Measurements from ENCODE around the gene C2CD3. TPM values are rescaled to one million over a fixed set of nuclear protein-coding genes. Genes with fewer than 3 reads are reported as not detected.
"Not testable (repeated sequence)": the region's sequence is repeated elsewhere in the genome, so short reads cannot be mapped to it uniquely, and the experiment has no call there.

The C2CD3 gene
- total RNA-seq, 1 donor from 2014 or later, result 10.5 TPM

DNA sequence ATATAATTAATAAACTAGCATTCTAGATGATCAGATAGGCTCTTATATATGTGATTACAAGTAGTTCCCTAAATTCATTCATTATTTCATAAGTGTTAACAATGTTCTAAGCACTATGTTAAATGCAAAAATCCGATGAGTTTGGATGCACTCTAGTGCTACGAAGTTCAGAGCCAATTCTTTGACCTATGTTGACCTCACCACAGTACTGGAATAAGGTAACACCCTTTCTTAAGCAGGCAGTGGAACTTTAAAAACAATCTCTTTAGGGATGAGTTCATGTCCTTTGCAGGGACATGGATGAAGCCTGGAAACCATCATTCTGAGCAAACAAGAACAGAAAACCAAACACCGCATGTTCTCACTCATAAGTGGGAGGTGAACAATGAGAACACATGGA, 93.6 kb downstream of the C2CD3 start:
- DNase-seq (no peak), ATAC-seq (no peak)
- intact Hi-C loops (cut with micrococcal nuclease), result no loop called here

DNA sequence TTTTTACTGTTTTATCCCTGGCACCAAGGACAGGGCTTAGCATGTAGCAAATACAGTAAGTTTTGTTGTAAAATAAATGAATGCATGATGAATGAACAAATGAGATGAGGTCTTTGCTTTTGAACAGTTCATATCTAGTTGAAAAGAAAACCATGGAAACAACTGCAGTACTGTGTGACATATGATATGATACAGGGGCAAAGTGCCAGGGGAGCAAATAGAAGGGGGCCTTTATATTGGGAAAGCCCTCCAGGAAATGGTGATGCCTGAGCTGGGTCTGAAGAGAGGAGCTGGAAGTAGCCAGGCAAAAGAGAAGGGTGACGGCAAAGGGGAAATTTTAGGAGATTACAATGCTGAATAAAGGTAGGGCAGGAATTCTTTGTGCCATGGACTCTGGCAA, 98.1 kb downstream of the C2CD3 start:
- no peak for ATAC-seq
- DNase-seq, result no peak
- intact Hi-C loops (cut with micrococcal nuclease), result no loop called here

DNA sequence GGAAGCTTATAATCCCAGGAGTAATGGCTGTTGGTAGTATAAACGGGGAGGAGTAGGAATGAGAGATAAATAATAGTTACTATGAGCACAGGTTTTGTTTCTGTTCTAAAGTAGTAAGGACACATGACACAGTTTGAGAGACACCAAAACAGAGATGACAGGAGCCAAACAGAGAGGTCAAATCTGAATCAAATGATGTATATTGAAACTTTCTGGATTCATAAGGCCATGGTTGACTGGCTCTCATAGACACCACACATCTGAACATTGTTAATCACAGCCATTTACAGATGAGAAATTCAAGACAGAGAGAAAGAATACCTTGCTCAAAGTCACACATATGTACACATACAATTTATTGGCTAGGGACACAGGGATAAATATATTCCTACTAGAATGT, 98.5 kb downstream of the C2CD3 start:
- no peak for DNase-seq
- ATAC-seq, result no peak
- intact Hi-C loops (cut with micrococcal nuclease), result no loop called here

DNA sequence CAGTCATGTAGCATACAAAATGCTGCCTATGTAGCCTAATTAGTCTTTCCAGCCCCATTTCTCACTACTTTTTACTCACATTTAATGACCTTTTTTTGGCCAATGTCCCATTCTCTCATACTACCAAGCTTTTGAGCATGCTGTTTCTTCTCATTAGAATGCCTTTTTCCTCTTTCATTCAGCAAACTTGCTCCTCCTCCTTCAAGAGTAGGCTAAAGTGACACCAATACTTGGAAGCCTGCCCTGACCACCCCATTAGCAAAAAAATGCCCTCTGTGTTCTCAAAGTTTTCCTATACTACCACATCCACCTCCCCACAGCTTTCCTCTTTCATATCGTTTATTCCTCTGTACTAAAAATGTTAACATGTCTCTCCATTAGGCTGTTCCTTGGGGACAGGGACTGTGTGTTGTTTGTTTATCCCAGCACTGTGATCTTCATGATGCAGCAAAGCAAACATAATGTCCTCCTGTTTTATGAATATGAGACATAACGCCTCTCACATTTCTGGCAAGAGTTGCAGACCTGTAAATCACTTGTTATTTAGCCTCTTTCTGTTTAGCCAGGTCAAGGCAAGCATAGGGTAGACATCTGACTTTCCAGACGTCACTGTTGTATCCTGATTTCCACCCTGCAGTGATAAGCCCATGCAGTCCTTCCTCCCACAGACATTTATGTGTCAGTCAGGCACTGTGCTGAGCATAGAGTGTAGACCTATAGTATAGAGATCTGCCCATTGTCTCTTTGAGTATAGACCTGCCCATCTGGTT, 99.9 kb downstream of the C2CD3 start:
- DNase-seq (no peak), ATAC-seq (no peak)
- intact Hi-C loops (cut with micrococcal nuclease), result no loop called here

DNA sequence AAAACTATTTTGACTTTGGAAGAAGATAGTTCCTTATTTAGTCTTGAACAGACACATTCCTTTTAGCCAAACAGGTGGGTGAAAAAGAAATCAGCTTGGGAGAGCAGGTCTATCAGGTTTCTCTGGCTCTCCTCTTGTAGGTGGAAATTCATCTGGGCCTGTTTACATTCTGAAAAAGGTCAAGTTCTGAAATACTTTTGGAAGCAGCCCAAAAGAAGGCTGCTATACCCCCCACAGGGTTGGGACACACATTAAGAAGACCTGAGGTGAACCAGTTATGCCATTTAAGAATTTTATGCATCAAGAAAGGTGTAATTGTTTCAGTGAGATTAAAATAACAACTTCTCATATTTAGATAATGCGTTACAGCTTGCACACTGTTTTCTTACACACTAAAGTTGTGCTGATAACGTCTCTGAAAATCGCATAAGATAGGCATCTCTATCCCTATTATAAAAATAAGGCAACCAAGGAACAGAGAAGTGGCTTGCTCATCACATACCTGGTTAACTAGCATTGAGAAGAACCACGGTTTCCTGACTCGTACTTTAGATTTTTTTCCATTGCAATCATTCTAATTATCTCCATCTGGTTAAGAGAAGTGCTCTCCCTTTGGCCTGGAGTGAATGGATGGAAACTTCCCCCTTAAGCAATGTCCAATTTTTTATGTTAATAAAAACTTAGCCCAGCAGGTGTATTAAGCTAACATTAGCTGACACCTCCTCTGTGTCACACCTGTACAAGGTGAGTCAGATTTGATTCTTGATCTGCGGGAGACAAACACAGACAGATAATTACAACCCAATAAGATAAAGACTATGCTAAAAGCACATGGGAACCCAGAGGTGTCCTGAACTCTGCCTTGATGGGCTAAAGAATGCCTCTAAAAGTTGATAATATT, 101.4 kb downstream of the C2CD3 start:
- intact Hi-C loops (cut with micrococcal nuclease), result no loop called here
- ATAC-seq, result no peak
- DNase-seq, result no peak

DNA sequence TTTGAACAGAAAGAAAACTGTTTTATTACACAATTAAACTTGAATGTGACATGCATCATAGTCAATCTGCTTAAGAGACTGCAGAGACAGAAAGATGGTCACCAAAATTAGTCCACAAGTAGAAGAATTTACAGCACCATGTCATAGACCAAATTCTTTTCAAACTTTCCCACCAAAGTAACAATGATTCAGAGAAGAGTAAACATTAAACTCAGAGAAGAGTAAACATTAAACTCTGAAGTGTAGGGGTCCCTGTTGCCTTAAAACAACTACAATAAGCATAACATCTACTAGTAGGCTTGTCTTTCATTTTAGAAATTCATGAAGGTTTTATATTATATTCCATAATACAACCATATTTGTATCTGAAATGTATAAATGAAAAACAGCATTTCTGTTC, 104.1 kb downstream of the C2CD3 start:
- intact Hi-C loops (cut with micrococcal nuclease); ATAC-seq; DNase-seq: not testable (repeated sequence)

DNA sequence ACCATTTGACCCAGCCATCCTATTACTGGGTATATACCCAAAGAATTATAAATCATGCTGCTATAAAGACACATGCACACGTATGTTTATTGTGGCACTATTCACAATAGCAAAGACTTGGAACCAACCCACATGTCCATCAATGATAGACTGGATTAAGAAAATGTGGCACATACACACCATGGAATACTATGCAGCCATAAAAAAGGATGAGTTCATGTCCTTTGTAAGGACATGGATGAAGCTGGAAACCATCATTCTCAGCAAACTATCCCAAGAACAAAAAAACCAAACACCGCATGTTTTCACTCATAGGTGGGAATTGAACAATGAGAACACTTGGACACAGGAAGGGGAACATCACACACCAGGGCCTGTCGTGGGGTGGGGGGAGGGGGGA, 105.3 kb downstream of the C2CD3 start:
- intact Hi-C loops (cut with micrococcal nuclease); ATAC-seq; DNase-seq: not testable (repeated sequence)

DNA sequence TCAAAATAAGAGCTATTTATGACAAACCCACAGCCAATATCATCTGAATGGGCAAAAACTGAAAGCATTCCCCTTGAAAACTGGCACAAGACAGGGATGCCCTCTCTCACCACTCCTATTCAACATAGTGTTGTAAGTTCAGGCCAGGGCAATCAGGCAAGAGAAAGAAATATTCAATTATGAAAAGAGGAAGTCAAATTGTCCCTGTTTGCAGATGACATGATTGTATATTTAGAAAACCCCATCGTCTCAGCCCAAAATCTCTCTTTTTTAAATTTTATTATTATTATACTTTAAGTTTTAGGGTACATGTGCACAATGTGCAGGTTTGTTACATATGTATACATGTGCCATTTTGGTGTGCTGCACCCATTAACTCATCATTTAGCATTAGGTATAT, 107.2 kb downstream of the C2CD3 start:
- DNase-seq; intact Hi-C loops (cut with micrococcal nuclease); ATAC-seq: not testable (repeated sequence)

DNA sequence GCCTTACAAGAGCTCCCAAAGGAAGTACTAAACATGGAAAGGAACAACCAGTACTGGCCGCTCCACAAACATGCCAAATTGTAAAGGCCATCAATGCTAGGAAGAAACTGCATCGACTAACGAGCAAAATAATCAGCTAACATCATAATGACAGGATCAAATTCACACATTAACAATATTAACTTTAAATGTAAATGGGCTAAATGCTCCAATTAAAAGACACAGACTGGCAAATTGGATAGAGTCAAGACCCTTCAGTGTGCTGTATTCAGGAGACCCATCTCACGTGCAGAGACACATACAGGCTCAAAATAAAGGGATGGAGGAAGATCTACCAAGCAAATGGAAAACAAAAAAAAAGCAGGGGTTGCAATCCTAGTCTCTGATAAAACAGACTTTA, 109.2 kb downstream of the C2CD3 start:
- not testable (repeated sequence) for DNase-seq, ATAC-seq

DNA sequence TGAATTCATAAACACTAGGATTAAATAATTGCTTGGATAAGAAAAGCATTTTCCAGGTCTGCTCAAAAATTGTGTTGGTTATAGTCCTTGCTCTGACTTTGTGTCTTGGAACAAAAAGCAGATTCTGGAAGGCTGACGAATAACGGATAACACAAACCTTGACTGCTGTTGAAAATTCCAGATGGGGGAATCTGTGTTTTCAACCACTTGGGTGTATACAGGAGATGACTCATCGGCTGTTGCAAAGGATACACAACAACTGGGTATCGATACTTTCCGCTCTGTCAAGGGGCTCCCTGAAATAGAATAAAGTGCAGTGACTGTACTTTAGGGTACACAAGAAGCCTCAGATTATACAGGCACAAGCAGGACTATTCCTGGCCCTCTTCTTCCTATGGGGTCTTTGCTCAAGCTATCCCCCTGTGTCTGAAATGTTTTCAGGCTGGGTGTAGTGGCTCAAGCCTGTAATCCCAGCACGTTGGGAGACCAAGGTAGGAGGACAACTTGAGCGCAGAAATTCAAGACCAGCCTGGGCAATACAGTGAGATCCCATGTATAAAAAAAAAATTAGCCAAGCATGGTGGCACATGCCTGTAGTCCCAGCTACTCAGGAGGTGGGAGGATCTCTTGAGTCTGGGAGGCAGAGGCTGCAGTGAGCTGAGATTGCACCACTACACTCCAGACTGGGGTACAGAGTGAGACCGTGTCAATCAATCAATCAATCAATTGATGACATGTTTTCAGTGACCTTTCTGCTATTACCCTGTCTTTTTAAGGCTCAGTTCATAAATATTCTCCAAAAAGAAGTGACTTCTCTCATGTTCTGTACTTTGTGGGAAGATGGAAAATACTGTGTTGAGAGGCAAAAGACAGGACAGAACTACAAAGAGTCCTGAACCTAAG, 113.3 kb downstream of the C2CD3 start:
- no peak for DNase-seq
- intact Hi-C loops (cut with micrococcal nuclease), result no loop called here
- ATAC-seq, result no peak

More for the DNA sequence above, 109.2 kb downstream of the C2CD3 start:
- intact Hi-C loops (cut with micrococcal nuclease), result not testable (repeated sequence)

DNA sequence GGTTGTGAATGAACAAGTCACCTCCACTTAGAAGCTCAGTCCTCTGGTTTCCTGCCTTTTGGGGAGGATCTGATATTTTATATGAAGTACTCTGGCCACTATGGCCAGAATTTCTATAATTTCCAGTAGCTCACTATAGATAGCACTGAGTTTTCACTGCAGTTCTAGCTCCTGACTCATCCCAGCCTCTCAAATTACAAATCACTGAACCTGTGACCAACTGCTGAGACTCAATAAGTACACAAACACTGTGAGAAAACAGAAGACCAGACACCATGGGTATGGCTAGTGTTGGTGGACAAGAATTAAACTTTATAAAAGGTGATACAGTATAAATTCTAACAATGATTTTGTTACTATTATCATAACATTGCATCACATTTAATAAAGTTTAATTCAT, 114.9 kb downstream of the C2CD3 start:
- intact Hi-C loops (cut with micrococcal nuclease), result no loop called here
- no peak for ATAC-seq

DNA sequence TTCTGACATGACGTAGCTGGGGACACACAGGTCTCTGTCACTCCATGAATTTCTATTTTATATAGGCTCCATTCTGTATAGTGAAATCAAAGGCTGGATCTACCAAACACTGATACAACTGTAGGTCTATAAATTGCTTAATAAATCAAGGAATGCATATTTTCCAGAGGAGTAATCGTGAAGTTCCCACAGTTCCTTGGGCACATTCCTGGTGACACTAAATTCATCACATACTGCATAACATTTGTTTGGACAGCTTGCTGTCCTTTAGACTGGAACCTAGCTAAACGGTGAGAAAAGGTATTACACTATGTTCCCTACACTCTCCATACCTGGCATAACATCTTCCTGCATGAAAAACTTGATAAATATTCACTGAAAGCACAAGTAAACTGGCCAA, 120.3 kb downstream of the C2CD3 start:
- ATAC-seq, result no peak
- DNase-seq, result no peak
- intact Hi-C loops (cut with micrococcal nuclease), result no loop called here

More for the DNA sequence above, 114.9 kb downstream of the C2CD3 start:
- no peak for DNase-seq

DNA sequence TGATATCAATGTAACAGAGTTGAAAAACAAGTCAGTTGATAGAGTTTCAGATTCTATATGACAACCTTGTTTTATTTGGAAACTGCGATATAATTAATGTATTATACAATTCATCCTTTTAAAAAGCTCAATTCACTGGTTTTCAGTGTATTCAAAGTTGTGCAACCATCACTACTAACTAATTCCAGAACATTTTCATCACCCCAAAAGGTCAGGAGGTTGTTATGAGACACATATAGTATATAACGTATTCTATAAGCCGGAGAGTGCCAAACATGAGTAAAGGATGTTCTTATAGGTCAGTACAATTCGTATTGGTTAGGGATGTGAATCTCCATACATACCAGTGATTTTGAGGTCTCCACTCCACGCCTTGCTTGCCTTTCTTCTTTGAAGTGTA, 121.8 kb downstream of the C2CD3 start:
- ATAC-seq, result no peak

DNA sequence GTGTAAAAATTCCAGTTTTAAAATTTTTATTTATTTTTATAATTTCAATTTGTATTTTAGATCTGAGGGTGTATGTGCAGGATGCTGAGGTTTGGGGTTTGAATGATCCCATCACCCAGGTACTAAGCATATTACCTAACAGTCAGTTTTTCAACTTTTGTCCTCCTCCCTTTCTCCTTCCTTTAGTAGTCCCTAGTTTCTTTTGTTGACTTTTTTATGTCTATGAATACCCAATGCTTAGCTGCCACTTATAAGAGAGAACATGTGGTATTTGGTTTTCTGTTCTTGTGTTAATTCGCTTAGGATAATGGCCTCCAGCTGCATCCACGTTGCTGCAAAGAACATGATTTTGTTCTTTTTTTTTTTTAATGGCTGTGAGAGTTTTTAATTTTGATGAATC, 126.3 kb downstream of the C2CD3 start:
- no peak for ATAC-seq
- no peak for DNase-seq
- intact Hi-C loops (cut with micrococcal nuclease), result no loop called here

More for the DNA sequence above, 121.8 kb downstream of the C2CD3 start:
- intact Hi-C loops (cut with micrococcal nuclease), result no loop called here
- no peak for DNase-seq

DNA sequence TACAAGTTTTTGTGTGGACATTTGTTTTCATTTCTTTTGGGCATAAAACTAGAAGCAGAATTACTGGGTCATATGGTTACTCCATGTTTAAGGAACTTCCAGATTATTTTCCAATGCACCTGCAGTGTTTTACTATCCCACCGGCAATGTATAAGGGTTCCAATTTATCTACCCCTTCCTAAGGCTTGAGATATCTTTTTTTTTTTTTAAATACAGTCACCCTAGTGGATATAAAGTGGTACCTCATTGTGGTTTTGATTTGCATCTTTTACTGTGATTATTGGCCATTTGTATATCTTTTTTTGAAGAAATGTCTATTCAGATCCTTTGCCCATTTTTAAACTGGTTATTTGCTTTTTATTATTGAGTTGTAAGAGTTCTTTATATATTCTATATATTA, 127.4 kb downstream of the C2CD3 start:
- intact Hi-C loops (cut with micrococcal nuclease), result no loop called here
- ATAC-seq (no peak), DNase-seq (no peak)

DNA sequence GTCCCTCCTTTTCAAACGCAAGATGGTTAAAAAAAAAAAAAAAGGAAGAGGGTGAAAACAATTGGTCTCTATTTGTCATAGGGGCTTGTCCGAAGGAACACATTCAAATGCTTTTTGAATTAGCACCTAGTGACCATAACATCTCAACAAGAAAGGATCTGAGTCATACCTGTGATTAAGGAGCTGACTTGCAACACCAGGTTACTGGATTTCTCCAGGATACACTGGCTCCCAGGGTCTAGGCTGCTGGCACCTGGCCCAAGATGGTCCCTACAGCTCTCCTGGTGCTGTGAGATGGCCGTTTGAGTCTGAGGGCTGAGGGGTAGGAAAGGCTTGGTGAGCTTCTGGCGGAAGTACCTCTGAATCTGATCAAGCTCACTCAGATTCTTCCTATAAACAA, 133.5 kb downstream of the C2CD3 start:
- intact Hi-C loops (cut with micrococcal nuclease), result no loop called here
- no peak for DNase-seq
- ATAC-seq, result no peak

DNA sequence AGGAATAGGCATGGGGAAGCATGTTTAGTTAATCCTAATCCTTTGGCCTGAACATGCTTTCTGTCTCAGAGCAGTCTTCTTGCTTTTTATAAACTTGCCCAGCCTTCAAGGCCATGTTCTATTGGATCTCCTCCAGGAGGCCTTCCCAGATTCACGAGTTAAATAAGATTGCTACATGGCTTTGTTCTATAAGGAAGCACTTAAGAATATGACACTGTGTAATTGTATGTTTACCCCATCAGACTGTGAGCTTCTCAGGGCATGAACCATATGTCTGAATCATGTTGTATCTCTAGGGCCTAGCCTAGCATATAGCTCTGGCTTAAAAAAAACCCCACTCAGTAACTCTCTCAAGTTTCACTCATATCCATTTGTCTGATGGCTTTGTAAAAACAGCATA, 135.5 kb downstream of the C2CD3 start:
- DNase-seq, result no peak
- no peak for ATAC-seq
- intact Hi-C loops (cut with micrococcal nuclease), result no loop called here

DNA sequence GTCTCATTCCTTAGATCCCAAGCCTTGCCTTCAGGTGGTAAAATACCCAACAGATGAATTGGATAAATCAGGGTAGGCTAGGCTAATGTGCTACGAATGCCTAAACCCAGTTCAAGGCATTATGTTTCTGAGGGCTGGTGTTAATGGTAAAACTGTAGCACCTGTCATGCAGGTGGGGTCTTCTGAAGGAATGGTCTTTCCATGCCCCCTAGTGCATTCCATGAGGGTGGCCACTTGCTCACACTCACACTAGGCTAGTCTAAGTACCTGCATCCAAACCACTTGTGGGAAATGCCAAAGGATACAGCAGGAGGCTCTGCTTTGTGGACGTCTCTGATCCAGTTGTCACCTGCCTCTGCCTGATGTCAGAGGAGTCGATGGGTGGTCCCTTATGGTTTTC, 137.8 kb downstream of the C2CD3 start:
- intact Hi-C loops (cut with micrococcal nuclease), result no loop called here
- DNase-seq, result no peak
- no peak for ATAC-seq

Measured in left ventricle myocardium superior (tissue), 1 donor.